ENCODE results near the gene MRPL16.

- TF ChIP-seq GABPA (IDR thresholded peaks at IDR 0.05; ENCODE audit: low read depth) (no peak), EZH2phosphoT487 (IDR thresholded peaks at IDR 0.05; ENCODE audit: borderline replicate concordance, low read depth) (no peak), IRF3 (IDR thresholded peaks at IDR 0.05; ENCODE audit: low read depth, low read length) (no peak), TCF12 (IDR thresholded peaks at IDR 0.05) (no peak), REST (IDR thresholded peaks at IDR 0.05; ENCODE audit: low read depth, low read length) (no peak), JUND (IDR thresholded peaks at IDR 0.05) (no peak)
- TF ChIP-seq, protein P1, sequence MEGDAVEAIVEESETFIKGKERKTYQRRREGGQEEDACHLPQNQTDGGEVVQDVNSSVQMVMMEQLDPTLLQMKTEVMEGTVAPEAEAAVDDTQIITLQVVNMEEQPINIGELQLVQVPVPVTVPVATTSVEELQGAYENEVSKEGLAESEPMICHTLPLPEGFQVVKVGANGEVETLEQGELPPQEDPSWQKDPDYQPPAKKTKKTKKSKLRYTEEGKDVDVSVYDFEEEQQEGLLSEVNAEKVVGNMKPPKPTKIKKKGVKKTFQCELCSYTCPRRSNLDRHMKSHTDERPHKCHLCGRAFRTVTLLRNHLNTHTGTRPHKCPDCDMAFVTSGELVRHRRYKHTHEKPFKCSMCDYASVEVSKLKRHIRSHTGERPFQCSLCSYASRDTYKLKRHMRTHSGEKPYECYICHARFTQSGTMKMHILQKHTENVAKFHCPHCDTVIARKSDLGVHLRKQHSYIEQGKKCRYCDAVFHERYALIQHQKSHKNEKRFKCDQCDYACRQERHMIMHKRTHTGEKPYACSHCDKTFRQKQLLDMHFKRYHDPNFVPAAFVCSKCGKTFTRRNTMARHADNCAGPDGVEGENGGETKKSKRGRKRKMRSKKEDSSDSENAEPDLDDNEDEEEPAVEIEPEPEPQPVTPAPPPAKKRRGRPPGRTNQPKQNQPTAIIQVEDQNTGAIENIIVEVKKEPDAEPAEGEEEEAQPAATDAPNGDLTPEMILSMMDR (IDR thresholded peaks at IDR 0.05), result no peak
- TF ChIP-seq, protein P2, sequence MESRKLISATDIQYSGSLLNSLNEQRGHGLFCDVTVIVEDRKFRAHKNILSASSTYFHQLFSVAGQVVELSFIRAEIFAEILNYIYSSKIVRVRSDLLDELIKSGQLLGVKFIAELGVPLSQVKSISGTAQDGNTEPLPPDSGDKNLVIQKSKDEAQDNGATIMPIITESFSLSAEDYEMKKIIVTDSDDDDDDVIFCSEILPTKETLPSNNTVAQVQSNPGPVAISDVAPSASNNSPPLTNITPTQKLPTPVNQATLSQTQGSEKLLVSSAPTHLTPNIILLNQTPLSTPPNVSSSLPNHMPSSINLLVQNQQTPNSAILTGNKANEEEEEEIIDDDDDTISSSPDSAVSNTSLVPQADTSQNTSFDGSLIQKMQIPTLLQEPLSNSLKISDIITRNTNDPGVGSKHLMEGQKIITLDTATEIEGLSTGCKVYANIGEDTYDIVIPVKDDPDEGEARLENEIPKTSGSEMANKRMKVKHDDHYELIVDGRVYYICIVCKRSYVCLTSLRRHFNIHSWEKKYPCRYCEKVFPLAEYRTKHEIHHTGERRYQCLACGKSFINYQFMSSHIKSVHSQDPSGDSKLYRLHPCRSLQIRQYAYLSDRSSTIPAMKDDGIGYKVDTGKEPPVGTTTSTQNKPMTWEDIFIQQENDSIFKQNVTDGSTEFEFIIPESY (IDR thresholded peaks at IDR 0.05; ENCODE audit: borderline replicate concordance, low read depth), result no peak
- TF ChIP-seq, protein P3, sequence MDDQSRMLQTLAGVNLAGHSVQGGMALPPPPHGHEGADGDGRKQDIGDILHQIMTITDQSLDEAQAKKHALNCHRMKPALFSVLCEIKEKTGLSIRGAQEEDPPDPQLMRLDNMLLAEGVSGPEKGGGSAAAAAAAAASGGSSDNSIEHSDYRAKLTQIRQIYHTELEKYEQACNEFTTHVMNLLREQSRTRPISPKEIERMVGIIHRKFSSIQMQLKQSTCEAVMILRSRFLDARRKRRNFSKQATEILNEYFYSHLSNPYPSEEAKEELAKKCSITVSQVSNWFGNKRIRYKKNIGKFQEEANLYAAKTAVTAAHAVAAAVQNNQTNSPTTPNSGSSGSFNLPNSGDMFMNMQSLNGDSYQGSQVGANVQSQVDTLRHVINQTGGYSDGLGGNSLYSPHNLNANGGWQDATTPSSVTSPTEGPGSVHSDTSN (IDR thresholded peaks at IDR 0.05), result no peak
Measured at GRCh38 chr11:59765068-59765735, 45.4 kb downstream of the MRPL16 start.
